NB4 (cell line): ENCODE results near the gene P2RY2.

Experiments
- DNase-seq: peaks from one replicate; pipeline ENCODE4 v3.0.0; 2010; ENCODE audit warnings: low read depth
- H3K4me3 ChIP-seq: one replicate; pipeline ENCODE4 v1.5.1; 2011; ENCODE audit warnings: mild to moderate bottlenecking, low read depth, low read length, moderate library complexity
- CTCF ChIP-seq: IDR thresholded peaks from one replicate; pipeline ENCODE4 v1.5.1; 2012; ENCODE audit warnings: low read depth, low read length
- MYC ChIP-seq: IDR thresholded peaks from 2 replicates; pipeline ENCODE4 v1.6.1; 2011; ENCODE audit warnings: low read depth, low read length
- POLR2A ChIP-seq: IDR thresholded peaks from 2 replicates; pipeline ENCODE4 v1.6.1; 2011; ENCODE audit warnings: mild to moderate bottlenecking; ENCODE audit not compliant: insufficient read length; ENCODE audit errors: extremely low read depth
- TF ChIP-seq, protein P1 (sequence below): IDR thresholded peaks from 2 replicates; pipeline ENCODE4 v1.6.1; 2011; ENCODE audit warnings: low read depth, low read length

Gene P2RY2

GRCh38 chr11:73213196-73214143 is 4.6 kb upstream of the P2RY2 start:
- H3K4me3 ChIP-seq, result no peak overlapping the region
- DNase-seq, result peak; percentile 59

GRCh38 chr11:73215191-73216134 is 2.6 kb upstream of the P2RY2 start:
- TF ChIP-seq MYC, result no peak
- no peak for TF ChIP-seq CTCF
- TF ChIP-seq, protein P1, sequence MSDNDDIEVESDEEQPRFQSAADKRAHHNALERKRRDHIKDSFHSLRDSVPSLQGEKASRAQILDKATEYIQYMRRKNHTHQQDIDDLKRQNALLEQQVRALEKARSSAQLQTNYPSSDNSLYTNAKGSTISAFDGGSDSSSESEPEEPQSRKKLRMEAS, result no peak
- no peak for TF ChIP-seq POLR2A
- peak; percentile 83 for DNase-seq
- H3K4me3 ChIP-seq, result peak overlapping the region; percentile 93

More at GRCh38 chr11:73213196-73214143, 4.6 kb upstream of the P2RY2 start:
- TF ChIP-seq POLR2A (no peak), MYC (no peak), CTCF (no peak)
- TF ChIP-seq, protein P1, result no peak

GRCh38 chr11:73216465-73216864 is 1.6 kb upstream of the P2RY2 start:
- H3K4me3 ChIP-seq, result peak overlapping the region; percentile 93
- TF ChIP-seq MYC, result no peak
- TF ChIP-seq, protein P1, result no peak
- no peak for TF ChIP-seq CTCF
- no peak for TF ChIP-seq POLR2A
- peak; percentile 70 for DNase-seq

GRCh38 chr11:73217131-73217809 is 811 bp upstream of the P2RY2 start:
- TF ChIP-seq CTCF (no peak), POLR2A (no peak), MYC (no peak)
- TF ChIP-seq, protein P1, result no peak
- peak; percentile 57 for DNase-seq
- peak overlapping the region; percentile 93 for H3K4me3 ChIP-seq

- no peak for DNase-seq
- peak overlapping the region; percentile 93 for H3K4me3 ChIP-seq
- TF ChIP-seq CTCF (no peak), POLR2A (no peak), MYC (no peak)
- TF ChIP-seq, protein P1, result no peak
These were observed 323 bp upstream of the P2RY2 start for GRCh38 chr11:73217810-73218105.
